PC-9 (cell line): ENCODE data around the gene NR1H3.

ENCODE experiments used
- CTCF ChIP-seq: fragments of 200-600 bp; sonication (generic); conservative IDR thresholded peaks from 2 replicates; pipeline ENCODE4 v1.6.1; 2017; ENCODE audit warnings: mixed run types, antibody characterized with exemption, mild to moderate bottlenecking, moderate library complexity
- EZH2 ChIP-seq: fragments of 200-600 bp; sonication (generic); IDR thresholded peaks from 2 replicates; pipeline ENCODE4 v1.8.0; 2017; ENCODE audit warnings: antibody characterized with exemption, low read depth

DNA sequence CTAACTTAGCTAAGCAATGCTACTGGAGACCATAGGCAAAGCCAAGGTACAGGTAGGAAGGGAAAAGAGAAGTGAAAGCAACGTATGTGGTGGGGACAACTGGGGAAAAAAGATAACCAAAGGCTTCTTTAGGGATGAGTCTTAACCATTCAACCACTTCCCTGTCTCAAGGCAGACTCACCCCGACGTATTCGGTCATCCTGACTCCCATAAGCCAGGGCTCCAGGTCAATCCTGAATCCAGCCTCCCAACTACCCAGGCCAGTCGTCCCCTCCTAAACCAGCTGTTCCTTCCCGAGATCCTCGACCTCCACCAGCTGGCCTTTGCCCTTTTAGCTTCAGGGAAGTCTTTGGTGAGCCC, 9.5 kb upstream of the NR1H3 start:
- TF ChIP-seq CTCF, result no peak
- TF ChIP-seq EZH2, result no peak
